T-helper 1 cell (primary cell): ENCODE results near the gene WWP2.
"Not testable (repeated sequence)": the region's sequence is repeated elsewhere in the genome, so short reads cannot be mapped to it uniquely, and the experiment has no call there.

Source experiments
- DNase-seq, 5 donors: peaks; one replicate each; pipeline ENCODE4 v3.0.0-alpha.2; 2012 to 2020

WWP2 gene

DNA sequence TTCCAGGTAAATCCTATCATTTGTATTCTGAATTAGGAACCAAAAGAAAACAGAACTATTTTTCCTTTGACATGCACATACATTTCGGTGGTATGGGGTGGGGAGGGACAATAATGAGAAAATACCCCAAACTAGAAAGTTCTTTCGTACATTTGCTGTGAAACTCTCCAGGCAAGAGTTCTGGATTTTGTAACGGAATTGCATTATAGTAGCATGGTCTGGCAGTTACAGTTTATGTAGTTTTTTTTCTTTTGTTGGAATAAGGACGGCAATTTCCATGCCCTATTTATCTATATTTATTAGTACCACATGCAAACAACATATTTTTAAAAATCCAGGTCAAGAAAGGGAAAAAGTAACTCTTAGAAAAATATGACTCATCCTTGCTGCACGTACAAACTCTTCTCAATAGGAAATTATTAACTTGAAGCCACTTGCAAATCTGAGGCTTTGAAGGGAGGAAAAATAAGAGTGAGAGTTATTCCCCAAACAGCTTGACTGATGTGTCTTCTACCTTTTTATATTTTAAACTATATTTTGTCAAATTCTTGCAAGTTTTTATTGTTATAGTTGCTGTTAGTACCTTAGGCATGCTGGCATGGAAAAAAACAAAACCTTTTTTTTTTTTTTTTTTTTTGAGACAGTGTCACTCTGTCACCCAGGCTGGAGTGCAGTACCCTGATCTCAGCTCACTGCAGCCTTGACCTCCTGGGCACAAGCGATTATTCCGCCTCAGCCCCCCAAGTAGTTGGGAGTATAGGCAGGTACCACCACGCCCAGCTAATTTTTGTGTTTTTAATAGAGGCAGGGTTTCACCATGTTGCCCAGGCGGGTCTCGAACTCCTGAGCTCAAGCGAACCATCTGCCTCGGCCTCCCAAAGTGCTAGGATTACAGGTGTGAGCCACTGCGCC is 69.3 kb downstream of the WWP2 start:
- no peak for DNase-seq

DNA sequence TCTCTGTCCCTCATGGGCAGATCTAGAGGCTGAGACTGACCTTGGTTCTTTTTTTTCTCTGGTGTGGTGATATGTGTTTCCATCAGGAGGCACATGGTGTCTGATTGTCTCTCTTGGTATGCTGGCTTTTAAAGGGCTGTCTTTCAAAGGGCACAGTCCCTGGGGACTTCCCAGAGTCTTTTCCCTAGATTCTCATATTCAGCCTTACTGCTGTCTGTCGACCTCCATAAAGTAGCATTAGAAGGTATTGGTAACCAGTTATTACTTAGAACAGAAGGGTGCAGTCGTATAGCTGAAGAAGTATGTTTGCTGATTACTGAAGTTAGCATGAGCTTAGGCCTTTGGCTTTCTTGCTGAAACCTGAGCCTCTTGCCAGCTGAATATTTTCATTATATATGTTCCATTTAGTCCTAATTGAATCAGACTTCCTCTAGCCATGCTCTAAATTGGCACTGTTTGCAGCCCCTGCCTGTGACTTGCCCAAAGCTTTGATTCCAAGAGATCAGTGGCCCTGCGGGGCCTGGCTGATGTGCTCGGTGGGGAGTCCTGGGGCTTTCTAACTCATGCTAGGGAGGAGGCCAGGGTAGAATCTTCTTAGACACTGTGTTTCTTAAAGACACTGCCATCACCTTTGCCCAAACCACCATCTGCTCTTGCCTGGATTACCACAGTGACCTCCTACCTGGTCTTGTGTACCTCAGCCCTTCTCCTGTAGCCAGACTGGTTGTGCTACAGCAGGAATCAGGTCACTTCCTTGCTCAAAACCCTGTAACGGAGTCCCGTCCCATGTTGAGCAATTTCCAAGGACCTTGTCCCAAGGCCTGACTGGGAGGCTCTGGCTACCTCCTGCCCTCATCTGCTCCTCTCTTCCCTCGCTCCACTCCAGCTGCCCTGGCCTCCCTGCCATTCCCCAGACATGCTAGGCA is 71.5 kb downstream of the WWP2 start:
- DNase-seq = no peak

DNA sequence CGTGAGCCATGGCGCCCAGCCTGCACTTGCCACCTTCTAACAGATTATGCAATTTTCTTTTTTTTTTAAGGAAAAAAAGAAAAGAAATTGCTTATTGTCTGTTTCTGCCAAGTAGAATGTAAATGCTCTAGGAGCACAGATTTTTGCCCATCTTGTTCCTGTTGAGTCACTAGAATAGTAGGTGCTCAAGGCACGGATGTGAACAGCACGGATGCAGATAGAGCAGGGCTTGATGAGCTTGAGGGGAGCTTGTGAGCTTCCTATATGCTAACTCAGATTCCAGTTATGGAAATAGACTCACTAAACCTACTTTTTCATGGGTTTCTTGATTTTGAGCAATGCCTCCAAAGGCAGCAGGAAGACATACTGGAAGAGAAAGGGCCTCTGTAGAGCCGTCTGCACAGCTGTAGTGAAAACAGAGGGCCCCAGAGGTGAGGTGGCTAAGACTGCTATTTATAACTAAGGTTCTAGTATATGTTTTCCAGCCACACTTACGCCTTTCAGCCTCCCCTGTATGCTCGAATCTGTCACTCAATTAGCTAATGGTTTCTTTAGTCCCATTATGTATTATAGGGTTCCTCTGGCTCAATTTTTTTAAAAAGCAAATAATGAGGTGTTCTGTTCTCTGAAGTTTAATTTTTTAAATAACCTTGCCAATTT is 72.8 kb downstream of the WWP2 start:
- no peak for DNase-seq

DNA sequence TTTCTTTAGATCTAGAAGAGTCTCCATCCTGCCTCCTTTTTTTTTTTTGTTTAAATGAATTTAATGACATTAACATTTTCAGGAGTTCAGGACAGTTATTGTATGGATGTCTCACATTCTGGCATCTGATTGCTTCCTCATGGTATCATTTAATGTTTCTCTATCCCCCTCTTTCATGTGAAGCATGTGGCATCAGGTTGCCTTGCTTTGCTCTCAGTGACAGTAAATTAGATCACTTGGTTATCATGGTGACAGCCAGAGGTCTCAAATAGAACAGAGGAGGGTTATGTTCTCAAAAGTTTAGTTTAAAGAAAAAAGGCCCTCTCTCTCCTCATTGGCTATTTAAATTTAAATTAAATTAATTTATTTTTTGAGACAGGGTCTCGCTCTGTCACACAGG is 74.1 kb downstream of the WWP2 start:
- no peak for DNase-seq

DNA sequence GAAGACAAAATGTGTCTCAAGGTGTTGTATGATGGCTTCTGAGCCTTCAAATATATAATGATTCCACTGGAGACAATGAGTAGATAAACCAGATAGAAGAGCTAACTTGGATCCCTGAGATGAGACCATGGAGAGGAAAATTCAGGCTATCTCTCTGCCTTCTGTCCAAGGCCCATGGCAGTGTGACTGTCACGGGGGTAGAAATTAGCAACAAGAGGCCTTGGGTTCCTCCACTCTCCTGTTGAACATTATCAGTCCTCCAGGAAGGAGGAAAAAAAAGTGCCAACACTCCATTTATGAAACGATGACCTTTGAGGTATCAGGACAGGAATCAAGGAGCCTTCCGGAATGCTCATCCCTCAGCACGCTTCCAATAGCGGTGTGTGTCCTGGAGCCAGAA is 75.2 kb downstream of the WWP2 start:
- no peak for DNase-seq

DNA sequence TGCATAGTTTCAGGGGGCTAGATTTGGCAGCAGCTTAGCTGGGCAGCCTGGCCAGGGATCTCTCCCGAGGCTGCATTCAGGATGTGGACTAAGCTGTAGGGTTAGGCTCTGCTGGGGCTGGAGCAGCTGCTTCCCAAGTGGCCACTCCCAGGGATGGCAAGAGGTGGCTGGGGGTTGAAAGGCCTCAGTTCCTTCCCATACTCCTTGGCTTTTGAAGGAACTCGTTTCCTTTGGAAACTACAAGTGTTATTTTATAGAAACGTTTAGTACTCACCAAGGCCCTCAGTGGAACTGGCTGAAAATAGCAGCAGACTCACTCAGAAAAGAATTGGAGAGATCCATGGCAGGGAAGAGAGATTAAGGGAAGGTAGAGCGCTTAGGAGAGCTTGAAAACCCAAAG is 76.4 kb downstream of the WWP2 start:
- no peak for DNase-seq

DNA sequence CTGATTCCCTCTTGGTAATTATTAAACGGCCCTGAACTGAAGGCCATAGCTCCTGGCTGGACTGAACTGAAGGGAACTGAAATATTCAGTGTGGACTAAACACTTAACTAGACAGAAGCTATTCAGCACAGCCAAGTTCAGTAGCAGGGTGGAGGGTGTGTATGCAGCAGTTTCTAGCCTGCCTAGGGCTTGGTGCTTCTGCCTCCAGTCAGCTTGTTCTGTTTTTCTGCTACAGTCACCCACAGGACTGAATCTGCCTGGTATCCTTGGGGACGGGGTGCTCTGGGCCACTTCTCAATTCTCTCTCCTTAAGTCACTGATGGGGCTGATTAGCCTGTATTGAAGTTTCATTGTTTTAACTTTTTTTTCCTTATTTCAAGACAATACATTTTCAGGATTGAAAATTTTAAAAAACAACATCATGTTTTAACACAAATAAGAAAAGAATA is 77.1 kb downstream of the WWP2 start:
- no peak for DNase-seq

DNA sequence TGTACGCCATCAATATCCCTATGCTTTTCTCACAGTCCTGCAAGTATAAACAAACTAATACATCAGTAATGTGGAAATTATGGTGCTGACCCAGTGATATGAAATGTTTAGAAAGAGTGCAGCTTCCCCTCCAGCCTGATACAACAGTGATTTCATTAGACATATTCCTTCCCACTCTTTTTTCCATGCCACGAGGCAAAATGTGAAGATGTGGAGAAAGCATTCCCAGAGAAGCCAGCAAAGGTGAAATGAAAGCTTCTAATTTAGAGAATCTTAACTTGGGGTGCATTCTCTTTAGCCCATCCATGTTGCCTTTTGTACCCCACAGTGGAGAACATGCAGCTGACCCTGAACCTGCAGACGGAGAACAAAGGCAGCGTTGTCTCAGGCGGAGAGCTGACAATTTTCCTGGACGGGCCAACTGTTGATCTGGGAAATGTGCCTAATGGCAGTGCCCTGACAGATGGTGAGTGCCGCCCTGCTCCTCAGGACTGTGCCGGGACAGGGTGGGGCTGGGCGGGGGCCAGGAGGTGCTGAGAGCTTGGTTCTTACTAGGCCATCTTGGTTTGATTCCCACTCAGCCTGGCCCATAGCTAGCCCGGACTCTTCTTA is 77.8 kb downstream of the WWP2 start:
- no peak for DNase-seq

DNA sequence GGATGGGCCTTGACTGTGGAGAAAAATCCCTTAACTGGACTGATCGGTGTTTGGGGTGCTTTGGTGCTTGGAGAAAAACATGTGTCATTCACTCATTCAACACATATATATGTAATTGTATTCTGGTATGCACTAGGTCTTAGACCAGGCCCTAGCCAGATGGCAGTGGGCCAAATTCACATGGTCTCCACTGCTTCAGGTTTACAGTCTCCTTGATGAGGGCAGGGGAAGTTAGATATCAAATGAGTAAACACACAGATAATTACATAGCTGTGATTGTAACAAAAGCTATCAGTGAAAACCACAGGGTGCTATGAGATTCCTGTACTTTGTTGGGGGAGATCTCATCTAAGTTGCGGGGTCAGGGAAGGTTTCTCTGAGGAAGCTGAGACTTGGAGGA is 78.8 kb downstream of the WWP2 start:
- no peak for DNase-seq

DNA sequence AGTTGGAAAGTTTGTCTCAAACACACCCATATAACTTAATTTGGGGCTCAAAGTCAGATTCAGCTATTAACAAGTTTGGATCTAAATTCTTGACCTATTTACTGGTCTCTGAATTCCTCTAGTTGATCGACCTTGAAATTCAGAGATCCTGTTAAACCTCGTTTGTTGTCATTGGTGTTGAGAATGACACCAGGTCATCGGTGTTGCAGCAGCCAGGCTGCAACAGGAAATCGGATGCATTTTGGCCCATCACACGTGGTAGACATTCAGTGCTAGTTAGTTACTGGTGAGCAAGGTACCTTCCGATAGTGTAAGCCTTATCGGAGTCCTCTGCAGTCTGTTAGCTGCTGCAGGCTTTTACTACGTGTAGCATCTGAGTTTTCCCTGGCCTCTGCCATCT is 82.3 kb downstream of the WWP2 start:
- DNase-seq = no peak

DNA sequence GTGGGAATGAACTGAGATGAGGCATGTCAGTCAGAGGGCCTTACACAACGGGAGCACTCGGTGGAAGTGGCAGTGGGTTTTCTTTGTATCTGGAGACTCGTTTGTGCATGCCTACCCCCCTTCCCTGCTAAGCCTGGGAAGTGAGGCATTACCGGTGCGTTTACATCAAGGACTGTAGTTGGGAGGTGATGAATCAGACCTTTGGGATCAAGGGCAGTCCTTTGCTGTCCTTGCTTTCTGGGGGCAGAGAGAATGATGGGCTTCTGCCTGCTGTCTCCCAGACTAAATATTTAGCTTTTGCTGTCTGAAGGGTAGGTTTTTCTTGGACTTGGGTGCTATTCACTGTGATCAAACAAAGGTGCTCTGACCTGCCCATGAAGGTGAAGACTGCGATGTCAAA is 83.0 kb downstream of the WWP2 start:
- no peak for DNase-seq

DNA sequence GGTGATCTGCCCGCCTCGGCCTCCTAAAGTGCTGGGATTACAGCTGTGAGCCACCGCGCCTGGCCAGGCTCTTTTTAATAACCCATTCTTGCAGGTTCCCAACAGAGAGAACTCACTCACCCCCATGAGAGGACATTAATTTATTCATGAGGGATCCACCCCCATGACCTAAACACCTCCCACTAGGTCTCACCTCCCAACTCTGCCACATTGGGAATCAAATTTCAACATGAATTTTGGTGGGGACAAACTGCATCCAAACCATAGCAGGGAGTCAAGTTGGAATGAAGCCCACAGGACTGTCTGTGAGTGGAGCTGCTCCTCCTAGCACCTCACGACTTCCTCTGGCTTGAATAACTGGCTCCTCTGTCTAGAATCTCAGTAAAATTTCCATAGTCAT is 85.5 kb downstream of the WWP2 start:
- DNase-seq = no peak

DNA sequence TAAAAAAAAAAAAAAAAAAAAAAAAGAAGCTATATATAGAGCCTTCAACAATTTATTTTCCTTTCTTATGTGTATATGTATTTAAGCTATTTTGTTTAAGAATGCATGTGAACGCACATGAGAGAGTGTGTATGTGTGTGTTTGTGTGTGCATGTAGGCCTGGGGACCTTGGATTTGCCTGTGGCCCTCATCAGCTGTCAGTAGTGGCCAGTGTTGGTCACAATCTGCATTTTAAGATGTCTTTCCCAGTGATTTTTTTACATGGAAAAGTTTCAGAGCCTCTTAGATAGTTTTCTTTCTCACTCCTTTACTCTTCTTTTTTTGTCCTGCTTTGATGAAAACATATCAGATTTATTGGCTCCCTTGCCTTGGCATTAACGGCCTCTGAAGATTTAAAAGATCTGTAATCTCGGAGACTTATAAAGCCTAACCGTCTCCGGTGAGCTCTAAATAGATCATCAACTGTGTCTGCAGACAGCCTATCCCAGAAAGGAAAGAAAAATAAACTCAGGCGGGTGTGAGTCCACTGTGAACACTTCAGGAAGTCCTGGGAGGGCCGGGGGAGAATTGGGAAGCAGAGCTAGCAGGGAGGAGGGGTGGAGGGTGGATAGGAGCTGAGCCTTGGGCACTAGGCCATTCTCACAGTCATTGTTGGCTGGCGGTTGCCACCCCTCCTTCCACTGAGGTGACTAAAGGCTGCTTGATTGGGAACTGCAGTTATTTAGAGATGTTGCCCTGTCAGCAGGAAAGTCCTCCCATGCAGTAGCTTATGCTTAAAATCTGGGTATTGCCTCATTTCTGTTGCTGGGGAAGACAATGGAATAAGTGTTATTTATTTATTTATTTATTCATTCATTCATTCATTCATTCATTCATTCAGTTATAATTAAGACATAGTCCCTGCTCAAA is 86.8 kb downstream of the WWP2 start:
- DNase-seq = no peak

DNA sequence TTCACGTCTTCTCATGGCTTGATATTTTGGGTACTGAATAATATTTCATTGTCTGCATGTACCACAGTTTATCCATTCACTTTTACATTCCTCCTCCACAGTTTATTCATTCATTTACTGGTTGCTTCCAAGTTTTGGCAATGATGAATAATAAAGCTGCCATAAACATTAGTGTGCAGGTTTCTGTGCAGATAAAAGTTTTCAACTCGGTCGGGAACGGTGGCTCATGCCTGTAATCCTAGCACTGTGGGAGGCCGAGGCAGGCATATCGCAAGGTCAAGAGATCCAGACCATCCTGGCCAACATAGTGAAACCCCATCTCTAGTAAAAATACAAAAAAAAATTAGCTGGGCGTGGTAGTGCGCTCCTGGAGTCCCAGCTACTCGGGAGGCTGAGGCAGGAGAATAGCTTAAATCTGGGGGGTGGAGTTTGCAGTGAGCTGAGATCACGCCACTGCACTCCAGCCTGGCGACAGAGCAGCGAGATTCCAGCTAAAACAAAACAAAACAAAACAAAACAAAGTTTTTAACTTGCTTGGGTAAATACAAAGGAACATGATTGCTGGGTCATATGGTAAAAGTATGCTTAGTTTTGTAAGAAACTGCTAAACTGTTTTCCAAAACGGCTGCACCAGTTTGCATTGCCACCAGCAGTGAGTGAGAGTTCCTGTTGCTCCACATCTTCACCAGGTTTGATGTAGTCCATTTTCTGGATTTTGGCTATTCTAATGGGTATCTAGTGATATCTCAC is 89.5 kb downstream of the WWP2 start:
- DNase-seq = no peak

DNA sequence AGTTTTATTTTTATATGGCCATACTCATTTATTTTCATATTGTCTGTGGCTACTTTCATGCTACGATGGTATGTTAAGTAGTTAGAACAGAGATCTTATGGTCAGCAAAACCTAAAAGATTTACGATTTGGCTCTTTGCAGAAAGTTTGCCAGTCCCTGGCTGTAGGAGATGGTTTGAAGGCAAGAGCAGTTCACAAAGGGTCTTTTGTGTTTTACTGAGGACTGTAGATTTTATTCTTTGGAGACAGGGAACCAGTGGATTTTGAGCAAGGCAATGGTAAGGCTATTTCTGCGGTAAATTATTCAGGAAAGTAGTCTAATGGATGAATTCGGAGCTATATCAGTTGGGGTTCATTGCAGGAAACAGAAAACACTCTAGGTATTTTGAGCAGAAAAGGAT is 90.7 kb downstream of the WWP2 start:
- no peak for DNase-seq

DNA sequence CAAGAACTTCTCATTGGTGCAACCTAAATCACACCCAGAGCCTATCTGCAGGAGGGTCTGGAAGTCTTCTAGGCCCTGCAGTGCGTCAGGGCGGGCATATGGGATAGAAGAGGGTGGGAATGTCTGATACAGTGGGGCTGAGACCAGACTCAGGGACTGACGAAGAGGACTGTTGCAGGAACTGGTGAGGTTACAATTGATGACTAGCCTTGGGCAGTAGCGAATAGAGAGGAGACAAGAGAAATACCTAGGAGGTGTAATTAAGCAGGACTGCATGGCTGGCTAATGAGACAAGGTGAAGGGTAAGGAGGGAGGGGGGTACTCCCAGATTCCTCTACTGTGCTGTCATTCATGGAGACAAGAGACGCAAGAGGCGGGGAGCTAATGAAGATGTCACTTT is 91.3 kb downstream of the WWP2 start:
- no peak for DNase-seq

DNA sequence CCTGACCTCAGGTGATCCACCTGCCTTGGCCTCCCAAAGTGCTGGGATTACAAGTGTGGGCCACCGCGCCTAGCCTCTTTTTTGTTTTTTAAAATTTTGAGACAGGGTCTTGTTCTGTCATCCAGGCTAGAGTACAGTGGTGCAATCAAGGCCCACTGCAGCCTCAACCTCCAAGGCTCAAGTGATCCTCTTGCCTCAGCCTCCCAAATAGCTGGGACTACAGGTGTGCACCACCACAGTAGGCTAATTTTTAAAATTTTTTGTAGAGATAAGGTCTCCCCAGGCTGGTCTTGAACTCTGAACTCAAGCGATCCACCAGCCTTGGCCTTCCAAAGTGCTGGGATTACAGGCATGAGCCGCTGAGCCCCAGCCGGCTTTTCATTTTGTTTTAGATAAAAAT is 92.6 kb downstream of the WWP2 start:
- not testable (repeated sequence) for DNase-seq

DNA sequence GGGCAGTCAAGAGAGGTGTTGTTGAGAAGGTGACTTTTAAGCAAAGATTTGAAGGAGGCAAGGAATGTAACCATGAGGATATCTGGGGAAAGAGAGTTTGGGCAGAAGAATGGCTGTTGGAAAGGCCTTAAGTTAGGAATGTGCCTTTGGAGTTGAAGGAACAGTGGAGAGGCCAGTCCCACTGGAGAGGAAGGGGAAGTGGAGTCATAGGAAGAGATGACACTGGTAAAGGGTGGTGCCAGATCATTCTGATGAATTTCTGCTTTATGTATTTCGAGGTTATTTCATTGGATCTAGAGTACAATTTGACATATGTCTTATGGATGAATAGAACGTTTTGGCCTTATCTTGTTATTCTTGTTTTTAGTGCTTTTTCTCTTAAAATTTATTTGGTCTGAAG is 93.5 kb downstream of the WWP2 start:
- DNase-seq = no peak

DNA sequence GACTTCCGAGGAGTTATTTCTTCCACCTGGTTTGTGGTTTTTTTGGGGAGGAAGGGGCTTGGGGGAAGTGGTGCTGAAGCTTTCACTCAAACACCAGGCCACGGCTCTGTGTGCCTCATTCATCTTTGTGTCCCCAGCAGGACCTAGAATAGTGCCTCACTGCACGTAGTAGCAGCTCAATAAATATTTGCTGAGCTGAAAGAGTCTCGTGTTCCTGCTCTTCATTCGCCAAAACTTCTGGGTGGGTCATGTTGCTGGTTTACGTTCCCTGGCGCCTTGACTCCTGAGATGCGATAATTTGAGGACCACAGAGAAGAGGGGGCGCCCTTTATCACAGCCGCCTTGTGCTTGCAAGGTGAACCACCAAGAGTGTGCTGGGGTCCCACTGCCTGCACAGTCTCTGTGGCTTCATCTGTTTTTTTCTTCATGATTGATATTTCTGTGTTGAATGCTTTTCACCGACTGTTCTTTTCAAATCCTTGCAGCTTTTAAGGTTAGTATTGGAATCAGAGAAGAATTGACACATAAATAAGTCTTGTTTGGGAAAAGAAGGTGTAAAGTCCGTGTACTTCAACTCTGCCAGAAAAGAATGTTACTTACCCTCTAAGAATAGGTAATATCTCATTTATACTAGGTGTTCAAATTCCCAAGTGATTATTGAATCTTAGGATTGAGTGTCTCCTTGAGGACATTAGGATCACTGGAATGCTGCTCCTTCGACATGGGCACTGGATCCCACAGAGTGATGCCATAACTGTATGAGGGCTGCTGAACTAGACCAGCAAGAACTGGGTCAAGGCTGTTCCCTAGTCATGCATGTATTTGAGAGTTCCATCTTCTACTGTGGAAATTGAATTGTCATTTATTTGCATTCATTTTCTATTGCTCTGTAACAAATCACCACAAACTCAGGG is 96.3 kb downstream of the WWP2 start:
- DNase-seq = no peak
